Activated CD4-positive, alpha-beta T cell treated with anti-CD3 and anti-CD28 coated beads, Interleukin-2, amount 50 U/mL, for 1 hour (primary cell): Measurements from ENCODE around the gene FKBP2.

Source experiments
- DNase-seq: peaks from one replicate; pipeline ENCODE4 v3.0.0-alpha.2; 2020

Gene FKBP2

DNA sequence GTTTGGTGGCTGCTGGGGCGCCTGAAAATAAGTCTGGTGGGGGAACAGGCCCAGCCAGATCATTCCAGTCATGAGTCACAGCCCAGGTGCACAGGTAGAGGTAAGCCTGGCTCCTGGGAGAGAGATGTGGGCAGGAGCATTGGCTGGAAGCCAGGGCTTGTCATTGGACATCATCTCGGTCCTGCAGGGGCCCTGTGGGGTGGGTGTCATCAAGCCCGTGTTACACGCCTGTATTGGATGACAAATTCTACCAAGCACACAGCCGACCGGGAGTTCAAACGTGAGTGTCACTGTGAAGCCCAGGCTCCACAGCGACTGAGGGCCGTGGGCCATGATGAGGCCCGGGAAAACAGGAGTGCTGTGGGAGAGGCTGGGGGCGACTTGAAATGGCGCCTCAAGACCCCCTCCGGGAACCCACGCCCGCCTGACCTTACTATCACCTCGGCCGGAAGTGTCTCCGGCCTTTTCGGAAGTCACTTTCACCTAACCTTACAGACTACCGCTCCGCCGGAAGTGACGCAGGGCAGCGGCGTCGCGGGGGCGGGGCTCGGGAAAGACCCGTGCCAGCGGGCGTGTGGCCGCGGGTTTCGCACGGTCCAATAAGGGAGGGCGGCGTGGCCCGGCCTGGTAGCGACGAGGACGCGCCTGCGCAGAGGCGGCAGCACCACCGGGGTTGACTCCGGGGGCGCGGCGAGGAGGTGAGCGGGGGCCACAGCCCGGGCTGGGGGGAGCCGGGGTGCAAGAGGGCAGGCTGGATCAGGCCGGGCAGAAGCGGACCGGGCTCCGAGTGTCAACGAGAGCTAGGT, at the start of gene FKBP2:
Gene FKBP2, plus strand, starts transcription at position 661 of the 806 bp plus-strand sequence. CDS start 1,293 bp downstream, outside the sequence.
- peak; percentile 97 for DNase-seq

DNA sequence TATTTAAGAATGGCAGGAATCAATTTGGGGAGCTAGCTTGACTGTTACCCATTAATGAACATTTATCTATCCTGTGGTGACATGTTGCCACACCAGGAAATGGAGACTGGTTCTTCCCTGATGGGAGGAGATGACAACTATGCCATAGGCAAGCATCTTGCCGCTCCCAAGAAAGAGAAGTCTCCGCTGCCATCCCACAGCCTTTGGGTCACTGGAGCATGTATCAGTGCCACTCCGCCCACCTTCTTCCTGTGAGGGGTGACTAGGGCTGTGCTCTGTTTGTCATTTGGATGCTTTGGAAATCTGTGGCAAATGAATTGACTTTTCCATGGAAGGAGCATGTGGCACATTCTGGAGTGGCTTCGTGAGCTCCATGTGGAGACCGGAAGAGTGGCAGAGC, 48.5 kb upstream of the FKBP2 start:
- no peak for DNase-seq

GRCh38 chr11:64196626-64197025, 44.3 kb upstream of the FKBP2 start:
- DNase-seq = no peak

DNA sequence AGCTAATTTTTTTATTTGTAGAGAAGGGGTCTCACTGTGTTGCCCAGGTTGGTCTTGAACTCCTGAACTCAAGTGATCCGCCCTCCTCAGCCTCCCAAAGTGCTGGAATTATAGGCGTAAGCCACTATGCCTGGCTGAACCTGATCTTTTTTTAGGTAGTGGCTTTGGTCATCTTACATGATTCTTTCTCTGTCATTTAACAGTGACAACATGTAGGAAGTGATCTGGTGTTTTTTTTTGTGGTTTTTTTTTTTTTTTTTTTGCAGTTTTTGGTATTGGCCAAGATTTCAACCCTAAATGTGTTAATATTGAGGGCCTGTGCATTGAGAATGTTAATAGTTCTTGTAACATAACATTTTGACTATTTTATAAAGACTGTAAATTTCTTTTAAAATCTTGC, 42.4 kb upstream of the FKBP2 start:
- no peak for DNase-seq

DNA sequence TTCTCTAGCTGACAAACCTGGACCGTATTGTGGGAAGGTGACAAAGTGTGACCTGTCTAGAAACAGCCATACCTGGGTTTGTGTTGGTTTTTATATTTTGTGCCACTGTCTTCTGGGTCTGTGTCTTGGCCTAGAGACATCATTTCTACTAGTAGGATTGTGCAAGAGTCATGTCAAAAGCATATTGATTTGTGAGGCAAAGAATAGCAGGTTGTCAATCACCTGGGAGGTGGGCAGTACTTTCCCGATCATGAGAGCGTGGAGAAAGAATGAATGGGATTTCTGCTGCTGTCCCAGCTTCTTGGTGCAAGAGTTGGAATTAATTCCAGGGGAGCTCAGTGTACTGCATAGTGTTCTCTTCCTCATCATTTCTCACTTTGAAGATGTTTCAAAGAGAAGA, 39.4 kb upstream of the FKBP2 start:
- DNase-seq = no peak

DNA sequence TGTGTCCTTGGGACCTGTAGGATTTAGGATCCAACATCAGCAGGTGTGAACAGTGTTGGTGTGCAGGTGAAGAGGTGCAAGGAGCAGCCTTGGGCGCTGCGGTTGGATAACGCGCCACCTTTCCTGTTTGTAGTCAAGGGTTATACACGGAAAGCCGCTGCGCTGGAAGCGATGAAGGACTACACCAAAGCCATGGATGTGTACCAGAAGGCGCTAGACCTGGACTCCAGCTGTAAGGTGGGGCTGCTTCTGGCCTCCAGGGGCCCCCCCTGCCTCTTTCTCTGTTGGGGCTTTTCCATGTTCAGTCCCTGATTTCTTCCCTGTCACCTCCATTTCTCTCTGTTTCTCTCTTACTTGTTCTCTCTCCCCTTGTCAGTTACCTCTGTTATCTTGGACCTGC, 37.9 kb upstream of the FKBP2 start:
- no peak for DNase-seq

GRCh38 chr11:64203421-64204079, 37.3 kb upstream of the FKBP2 start:
- DNase-seq = no peak

- DNase-seq = no peak
Measured at GRCh38 chr11:64204080-64204440, 36.8 kb upstream of the FKBP2 start.

DNA sequence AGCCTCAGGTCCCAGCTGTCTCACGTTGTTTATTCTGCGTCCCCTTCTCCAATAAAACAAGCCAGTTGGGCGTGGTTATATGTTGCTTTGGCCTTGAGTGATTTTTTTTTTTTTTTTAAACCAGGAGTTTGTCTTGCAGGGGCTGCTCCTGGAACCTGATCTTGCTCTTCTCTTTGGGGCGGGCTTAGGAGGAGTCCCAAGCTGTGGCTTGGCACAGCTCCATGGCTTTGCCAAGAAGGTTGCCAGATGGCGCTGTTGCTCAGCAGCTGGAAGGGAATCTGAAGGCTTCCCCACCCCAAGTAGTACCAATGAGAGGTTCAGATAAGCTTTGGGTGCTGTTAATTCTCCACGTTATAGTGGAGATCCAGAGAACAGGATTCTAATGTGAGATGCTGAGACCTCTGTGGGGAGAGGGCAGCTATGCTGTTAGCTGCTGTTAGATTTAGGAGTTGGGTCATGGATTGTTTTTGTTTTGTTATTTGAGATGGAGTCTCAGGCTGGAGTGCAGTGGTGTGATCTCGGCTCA, 36.4 kb upstream of the FKBP2 start:
- DNase-seq = peak; percentile 87

DNA sequence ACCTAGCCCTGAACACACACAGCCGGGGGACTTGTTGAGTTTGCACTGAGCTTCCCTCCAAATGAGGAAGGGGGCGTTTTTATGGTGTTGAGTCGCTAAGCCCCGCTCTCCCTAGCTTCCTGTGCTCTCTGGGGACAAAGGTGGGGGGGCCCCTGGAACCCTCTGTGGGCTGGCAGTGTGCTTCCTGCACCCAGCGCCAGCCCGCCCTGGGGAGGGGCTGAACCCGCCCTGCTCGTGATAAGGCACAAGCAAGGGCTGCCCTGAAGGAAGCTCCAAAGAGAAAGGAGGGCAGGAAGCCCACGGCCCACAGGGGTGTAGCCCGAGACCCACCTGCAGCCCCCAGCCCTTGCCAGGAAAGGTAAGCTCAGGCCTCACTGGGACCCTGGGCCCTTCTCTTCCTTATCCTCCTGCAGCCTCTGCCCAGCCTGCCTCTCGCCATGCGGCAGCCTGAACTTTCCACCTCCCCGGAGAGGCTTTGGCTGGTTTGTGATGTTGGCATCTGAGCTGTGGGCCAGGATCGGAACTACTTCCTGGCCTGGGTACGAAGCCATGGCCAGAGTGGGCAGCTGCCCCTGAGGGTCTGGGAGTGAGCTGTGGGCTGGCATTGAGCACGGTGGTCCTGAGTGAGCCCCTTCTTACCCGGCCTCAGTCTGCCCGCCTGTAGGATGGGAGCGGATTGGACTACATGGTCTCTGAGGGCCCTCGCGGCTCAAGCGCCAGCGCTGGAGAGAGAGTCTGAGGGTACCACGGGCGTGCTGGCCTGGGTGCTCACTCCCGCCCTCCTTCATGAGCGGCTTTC, 34.2 kb upstream of the FKBP2 start, which contains the start of gene FERMT3:
Gene FERMT3, plus strand, starts transcription at position 265 of the 799 bp plus-strand sequence. CDS start 644 bp downstream, outside the sequence.
- DNase-seq = peak; percentile 59

DNA sequence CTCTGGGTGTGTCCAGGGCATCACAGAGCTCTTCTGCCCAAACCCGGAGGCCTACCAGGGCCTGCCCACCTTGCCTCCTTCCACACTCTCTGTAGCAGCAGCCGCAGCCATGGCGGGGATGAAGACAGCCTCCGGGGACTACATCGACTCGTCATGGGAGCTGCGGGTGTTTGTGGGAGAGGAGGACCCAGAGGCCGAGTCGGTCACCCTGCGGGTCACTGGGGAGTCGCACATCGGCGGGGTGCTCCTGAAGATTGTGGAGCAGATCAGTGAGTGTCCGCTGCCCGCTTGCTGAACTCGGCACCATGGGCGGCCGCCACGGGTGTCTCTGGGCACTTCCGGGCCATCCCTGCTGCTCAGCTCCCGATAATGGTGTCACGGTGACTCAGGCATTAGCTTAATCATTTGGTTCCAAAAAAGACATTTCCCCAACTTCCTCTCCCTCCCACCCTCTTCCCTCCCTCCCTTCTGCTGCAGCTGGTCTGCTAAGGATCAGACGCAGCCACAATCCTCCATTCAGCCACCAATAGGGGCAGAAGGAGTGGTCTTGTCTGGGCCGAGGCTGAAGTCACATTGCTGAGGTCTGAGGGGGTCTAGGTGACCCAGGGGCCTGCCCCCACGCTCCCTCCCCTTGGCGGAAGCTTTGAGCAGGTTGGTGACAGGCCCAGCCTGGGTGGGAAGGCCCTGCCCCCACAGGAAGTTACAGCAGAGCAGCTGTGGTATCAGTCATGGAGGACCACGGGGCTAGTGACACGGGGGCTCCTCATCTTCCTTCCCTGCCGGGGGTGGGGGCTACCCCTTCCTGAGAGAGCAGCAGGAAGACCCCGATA, 33.4 kb upstream of the FKBP2 start:
- peak; percentile 61 for DNase-seq

DNA sequence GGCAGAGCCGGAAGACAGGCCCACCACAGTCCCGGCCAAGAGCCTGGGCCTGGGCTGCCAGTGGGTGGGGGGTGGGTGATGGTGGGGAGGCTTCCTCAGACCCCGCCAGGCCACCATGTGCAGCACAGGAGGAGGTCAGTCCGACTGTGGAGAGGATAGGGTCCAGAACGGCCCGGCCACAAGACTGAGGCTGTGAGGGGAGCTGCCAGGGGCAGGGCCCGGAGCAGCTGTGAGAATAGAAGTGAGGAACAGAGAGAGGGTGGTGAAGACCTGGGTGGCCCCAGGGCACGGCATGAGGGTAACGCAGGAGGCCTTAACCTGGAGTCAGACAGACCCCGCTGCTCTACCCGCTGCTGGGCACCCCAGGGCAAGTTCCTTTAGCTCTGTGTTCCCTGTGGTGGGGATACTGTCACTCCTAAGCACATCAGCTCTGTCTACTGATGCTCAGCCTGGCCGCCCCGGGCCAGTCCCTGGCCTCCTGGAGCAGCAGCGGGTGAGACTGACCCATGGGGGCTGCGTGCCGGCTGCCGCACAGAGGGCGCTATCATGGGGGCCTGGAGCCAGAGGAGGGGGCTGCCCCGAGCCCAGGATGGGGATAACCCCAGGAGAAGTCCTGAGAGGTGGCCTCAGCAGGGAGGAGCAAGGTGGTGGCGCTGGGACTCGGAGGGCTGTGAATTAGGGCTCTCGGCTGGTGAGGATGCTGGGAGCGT, 32.7 kb upstream of the FKBP2 start:
- no peak for DNase-seq

DNA sequence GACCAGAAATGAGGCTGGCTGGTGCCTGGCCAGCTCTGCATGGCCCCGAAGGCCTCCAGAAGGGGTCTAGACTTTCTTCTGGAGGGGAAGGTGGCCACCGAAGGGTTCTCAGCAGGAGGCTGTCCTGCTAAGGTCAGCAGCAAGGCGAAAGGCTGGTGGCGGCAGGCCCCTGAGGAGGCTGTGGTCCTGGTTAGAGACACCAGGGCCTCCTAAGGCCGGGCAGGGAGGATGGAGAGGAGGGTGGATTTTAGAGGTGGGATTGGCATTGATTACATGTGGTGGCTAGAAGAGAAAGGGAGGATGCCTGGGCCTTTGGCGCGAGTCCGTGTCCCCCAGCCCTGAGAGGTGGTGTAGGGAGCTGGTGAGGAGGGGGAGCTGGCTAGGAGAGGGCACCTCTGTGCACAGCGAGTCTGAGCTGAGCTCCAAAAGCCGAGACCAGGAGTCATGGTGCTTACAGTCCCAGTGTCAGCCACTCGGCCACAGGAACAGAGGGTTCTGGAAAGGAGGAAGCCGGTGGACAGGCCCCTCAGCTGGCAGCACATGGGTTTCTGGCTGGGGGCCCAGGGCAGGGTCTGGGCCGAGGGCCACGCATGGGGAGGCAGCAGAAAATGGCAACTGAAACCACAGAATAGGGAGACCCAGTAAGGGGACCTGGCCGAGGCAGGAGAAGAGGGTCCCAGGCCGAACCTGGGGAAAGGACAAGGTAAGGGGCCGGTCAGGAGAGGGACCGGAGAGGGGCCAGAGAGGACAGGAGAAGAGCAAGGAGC, 31.9 kb upstream of the FKBP2 start:
- no peak for DNase-seq

GRCh38 chr11:64209563-64209843, 31.4 kb upstream of the FKBP2 start:
- no peak for DNase-seq

DNA sequence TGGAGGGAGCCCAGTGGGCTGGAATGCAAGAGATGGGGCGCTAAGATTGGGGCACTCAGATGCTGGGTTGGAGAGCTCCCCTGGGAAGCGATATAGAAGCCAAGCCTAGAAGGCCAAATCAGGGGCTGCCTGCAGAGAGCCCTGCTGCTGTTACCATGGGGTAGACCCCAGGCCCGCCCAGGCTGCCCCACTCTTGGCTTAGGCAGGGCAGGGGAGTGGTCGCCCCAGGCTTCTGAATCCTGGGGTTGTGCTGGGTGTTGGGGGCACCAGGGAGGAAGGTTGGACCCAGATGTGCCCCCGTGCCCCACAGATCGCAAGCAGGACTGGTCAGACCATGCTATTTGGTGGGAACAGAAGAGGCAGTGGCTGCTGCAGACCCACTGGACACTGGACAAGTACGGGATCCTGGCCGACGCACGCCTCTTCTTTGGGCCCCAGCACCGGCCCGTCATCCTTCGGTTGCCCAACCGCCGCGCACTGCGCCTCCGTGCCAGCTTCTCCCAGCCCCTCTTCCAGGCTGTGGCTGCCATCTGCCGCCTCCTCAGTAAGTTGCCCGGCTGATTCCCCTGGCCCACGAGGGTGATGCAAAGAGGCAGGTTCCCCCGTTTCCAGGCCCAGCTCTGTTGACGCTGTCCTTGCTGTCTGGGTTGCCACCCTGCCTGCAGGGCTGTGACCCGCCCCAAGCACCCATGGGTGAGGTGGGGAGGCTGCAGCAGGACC, 30.4 kb upstream of the FKBP2 start:
- DNase-seq = no peak

DNA sequence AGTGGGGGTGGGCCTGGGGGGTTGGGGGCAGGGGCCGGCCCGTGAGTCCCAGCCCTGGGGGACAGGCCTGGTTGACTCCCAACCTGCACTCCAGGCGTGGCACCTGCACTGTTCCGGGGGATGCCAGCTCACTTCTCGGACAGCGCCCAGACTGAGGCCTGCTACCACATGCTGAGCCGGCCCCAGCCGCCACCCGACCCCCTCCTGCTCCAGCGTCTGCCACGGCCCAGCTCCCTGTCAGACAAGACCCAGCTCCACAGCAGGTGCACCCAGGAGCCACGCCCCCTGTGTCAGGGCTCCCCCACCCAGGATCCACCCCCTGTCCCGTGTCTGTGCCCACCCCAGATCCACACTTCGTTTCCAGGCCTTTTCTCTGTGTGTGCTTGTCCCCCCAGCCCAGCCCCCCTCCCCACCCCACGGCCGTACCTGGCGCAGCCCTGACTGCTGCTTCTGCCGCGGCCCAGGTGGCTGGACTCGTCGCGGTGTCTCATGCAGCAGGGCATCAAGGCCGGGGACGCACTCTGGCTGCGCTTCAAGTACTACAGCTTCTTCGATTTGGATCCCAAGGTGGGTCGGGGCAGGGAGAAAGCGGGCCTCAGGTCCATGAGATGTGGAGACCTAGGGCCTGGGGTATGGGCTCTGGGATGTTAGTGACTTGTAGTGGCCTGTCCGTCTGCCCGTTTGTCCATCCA, 29.6 kb upstream of the FKBP2 start:
- DNase-seq = no peak

DNA sequence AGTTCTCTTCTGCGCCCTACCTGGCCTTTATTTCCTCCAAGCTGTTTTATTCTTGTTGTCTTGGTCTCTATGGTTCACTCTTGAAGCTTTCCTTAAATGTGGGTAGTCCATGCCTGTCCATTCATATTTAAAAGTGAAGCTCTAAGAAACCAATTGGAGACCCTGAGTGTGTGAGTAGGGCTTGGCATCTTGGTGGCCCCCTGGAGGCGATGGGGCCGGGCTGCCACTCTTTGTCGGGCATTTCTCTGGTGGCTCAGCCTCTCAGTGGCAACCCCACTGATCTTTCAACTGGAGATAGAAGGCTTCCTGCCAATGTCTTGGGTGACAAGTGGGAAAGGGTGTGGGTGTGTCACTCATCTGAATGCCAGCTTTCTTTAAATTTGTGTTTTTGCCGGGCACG, 24.0 kb upstream of the FKBP2 start:
- DNase-seq = no peak

- no peak for DNase-seq
Measured at GRCh38 chr11:64218628-64219353, 22.1 kb upstream of the FKBP2 start.

DNA sequence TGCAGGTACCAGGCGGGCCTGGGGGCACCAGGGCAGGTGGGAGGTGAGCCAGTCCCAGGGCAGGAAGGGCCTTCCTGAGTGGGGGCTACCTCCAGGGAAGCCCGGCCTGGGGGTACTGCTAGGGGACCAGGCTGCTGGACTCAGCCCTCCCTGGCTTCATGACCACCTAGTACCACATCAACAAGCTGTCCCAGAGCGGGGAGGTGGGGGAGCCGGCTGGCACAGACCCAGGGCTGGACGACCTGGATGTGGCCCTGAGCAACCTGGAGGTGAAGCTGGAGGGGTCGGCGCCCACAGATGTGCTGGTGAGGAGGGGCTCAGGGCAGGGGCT, 21.6 kb upstream of the FKBP2 start:
- no peak for DNase-seq
